Activated gamma-delta T cell (primary cell): ENCODE measurements around the gene TMEM131.
"Not testable (repeated sequence)": the region's sequence is repeated elsewhere in the genome, so short reads cannot be mapped to it uniquely, and the experiment has no call there.

Experiments
- DNase-seq: peaks from one replicate; lab custom pipeline; 2025; lab: John Stamatoyannopoulos, UW

TMEM131 gene

DNA sequence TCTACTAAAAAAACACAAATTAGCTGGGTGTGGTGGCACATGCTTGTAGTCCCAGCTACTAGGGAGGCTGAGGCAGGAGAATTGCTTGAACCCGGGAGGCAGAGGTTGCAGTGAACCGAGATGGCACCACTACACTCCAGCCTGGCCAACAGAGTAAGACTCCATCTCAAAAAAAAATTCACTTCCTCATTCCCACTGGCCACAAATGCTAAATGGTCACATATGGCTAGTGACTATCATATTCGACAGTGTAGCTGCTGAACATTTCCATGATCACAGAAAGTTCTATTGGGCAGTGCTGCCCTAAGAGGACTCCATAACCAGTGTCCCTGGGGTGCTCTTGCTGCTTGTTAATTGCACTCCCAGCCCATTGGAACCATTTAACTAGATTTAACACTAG lies 26.3 kb upstream of the TMEM131 start:
- DNase-seq: not testable (repeated sequence)

DNA sequence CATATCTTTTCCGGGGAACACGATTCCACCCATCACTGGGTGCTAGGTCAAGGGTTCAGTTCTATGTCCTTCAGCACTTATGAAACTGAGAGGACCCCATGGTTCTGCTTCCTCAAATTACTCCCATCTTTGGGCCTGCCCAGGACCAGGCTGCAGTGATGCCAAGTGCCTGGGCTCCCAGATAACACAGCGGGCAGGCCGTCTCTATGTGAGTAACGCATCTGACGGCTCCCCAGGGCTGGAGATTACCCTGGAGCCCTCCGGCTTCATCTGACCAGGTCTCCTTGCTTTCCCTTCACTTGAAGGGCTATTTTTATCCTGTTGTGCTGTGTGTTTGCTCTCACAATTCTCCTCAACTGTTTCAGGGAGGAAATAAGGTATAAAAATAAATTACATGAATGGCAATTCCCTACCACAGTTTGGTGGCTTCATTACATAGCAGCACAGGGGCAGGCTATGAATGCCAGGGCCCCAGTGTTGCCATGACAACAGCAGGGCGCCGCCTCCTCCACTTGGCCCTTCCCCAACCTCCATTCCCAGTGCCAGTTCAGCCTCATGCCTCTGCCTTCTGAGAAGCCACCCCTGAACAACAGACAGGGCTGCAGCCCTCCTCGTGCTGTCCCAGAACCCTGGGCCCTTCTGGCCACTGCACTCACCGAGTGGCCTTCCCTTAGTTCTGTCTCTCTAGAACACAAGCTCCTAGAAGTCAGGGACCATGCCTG lies 25.4 kb upstream of the TMEM131 start:
- DNase-seq: no peak

DNA sequence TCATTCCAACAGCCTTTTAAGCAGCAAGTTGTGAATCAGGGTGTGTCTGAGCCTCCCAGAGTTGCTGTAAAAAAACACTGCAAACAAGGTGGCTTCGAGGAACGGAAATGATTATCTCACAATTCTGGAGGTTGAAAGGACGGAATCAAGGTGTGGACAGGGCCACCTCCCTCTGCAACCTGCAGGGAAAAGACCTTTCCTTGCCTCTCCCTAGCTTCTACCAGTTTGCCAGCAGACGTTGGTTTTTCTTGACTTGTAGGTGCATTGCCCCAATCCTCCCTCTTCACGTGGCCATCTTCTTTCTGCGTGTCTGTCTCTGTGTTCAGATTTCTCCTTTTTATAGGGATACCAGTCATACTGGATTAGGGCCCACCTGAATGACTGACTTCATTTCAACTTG lies 24.8 kb upstream of the TMEM131 start:
- DNase-seq: no peak

DNA sequence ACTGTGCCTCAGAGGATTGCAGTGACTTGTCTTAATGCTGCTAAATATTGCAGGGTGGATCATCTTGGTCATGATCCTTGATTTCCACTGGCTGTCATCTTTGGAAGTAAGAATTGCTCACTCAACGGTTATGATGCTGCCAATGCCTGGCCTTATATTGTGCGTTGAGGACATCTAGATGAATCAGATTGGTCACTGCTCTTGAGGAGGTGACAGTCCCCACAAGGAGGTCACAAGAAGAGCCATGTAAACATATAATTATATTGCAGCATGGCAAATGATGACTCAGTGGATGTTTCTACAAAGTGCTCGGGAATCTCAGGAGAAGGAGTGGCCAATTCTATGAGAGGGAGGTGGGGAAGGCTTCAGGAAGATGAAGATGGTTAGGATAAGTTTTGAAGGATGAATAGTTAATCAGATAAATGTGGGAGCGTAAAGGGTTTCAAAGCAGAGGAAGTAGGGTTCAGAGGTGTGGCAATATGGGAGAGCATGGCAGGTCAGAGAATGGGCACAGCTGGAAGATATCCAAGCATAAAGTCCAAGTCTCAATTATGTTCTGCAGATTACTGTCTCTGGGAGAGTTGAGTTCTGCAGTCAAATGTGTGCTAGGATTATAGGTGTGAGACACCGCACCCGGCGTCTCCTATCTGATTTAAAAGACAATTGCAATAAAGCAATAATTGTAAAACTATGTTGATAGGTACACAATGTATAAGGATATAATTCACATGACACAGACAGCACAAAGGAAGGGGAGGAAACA lies 21.3 kb upstream of the TMEM131 start:
- no peak for DNase-seq

DNA sequence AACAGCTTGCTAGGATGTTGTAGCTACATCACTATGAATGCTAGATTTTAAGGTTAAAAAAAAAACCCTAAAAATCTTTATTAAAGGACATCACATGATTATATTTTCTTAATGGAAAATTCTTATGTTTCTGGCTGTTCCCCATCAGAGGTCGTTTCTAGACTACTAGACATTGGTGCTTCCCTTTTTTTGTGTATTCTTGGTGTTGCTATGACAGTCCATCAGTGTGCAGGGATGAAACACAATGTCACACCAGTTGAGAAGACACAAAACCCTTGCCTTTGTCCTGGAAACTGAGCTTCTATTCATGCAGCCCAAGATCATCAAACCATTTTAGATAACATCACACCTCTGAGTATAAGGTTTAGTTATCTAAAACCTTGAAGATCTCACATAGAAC lies 19.9 kb upstream of the TMEM131 start:
- DNase-seq: no peak

DNA sequence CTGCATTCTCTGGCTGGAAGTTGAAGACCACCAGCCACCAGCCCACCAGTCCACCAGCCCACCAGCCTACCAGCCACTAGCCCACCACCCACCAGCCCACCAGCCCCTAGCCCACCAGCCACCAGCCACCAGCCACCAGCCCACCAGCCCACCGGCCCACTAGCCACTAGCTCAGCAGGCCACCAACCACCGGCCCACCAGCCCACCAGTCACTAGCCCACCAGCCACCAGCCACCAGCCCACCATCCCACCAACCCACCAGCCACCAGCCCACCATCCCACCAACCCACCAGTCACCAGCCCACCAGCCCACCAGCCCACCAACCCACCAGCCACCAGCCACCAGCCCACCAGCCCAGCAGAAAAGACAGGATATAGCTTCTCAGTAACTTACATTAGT lies 18.6 kb upstream of the TMEM131 start:
- no peak for DNase-seq

DNA sequence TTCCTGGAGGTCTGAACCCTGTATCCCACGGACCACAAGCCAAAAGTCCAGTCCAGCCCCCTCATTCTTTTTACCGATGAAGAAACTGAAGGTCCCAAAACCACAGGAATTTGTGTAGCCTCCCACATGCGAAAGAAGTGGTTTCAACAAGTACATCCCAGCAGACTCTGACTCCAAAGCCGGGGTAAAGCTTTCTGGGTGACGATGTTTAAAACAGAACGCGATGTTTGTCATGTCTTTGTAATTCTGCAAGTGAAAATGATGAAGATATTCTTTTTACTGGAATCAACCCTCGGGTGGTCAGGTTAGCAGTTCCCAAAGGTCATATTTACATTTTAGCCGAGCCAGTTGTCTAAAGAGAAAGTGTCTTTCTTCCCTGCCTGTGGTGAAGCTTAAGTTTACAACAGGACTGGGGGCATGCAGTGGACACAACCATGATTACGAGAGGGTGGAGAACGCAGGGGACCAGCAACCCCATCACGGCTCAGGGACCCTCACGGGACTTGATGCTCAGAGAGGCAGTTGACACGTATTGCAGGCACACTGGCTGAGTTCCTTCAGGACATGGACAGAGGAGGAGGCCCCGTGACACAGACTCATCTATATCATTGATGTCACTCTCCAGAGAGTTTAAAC lies 17.8 kb upstream of the TMEM131 start:
- DNase-seq: no peak

DNA sequence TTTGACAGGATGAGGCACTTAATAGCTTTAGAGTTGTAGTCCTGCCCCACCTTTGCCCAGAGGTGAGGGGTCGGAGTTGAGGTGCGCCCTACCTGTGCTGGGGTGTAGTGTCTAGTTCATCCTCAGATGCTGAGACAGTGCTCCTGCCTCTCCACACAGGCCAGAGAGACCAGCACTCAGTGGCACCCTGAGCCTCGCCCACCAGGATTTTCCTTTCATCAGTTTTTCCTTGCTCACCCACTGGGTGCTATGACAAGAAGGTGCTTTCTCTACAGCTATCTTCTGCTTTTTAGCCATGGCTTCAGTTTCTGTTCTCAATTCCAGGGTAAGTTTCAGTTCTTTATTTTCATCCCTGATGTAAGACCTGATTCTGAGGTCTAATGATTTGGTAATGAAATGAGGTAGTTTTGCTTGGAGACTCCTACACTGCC lies 16.8 kb upstream of the TMEM131 start:
- no peak for DNase-seq

DNA sequence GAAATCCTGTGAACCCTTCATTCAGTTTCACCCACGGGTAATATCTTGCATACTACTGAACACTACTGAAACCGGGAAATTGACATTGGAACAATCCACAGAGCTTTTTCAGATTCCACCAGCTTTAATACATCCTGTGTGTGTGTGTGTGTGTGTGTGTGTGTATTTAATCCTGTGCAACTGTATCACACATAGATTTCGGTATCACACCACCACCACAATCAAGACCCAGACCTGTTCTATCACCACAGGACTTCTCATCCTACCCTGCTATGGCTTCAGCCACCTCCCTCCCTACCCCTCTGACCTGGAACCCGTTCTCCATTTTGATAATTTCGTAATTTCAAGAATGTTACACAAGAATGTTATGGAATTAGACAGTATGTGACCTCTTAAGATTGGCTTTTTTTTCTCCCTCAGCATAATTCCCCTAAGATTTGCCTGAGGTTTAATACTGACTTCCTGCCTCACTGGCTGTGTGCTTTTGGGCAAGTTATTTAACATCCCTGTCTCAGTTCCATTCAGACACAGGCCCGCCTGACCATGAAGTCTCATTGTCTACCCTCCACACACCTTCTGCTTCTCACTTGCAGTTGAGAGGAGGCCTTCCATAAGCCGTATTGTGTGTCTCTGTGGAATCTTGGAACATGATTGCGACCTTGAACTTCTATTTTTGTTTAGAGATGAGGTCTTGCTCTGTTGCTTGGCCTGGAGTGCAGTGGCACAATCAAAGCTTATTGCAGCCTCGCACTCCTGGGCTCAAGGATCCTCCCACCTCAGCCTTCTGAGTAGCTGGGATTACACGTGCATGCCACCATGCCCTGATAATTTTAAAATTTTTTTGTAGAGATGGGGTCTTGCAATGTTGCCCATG lies 14.4 kb upstream of the TMEM131 start:
- DNase-seq: no peak

DNA sequence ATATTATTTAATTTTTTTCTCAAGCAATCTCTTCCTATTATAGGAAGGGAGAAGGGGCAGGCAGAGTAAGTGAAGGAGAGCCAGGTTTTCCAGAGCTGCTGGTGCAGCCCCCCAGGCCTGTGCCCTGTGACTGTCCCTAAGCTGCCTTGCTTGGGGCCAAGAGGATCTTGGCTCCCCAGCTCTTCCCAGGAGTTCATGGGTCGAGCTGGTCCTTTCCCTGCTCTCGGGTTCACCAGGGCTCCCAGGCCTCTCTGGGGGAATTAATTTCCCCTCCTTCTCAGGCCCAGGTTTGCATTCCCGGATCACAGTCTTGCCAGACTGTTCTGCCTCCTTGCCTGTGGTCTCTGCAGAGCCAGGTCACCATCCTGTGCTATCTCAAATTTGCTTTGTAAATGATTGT lies 12.7 kb upstream of the TMEM131 start:
- no peak for DNase-seq

DNA sequence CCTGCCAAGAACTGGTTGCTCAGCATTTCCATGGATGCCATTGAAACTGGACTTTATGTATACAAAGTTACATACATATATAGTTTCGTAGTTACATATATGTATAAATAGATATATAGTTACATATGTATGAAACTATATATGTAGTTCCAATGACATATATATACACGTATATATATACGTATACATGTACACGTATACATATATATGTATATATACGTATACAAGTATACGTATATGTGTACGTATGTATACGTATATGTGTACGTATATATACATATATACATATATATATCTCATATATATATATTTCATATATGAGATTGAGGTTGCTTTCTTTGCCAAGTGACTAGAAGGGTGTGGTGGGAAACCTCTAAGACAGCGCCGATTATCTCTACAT lies 10.6 kb upstream of the TMEM131 start:
- no peak for DNase-seq

DNA sequence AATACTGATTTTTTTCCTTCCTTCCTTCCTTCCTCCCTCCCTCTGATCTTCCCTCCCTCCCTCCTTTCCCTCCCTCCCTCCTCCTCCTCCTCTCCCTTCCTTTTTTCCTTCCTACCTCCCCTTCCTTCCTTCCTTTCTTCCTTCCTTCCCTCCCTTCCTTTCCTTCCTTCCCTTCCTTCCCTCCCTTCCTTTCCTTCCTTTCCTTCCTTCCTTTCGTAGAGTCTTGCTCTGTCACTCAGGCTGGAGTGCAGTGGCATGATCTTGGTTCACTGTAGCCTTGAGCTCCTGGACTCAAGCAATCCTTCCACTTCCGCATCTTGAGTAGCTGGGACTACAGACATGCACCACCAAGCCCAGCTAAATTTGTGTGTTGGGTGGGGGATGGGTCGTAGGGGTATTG lies 8.9 kb upstream of the TMEM131 start:
- DNase-seq: no peak

DNA sequence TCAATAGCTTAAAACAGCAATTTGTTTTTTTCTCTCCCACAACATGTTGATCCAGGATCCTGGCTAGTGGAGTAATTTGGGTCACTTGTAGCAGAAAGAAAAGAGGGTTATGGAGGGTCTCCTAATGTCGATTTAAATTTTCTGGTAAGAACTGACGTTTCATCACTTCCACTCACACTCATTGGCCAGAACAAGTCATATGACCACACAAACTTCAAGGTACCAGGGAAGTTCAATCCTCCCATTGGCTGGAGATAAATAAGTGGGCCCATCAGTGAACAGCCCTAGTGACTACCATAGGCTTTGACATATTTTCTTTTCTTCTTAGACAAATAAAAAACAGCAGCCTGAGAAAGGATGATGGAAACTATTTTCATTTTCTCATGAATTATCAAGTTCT lies 8.3 kb upstream of the TMEM131 start:
- no peak for DNase-seq

DNA sequence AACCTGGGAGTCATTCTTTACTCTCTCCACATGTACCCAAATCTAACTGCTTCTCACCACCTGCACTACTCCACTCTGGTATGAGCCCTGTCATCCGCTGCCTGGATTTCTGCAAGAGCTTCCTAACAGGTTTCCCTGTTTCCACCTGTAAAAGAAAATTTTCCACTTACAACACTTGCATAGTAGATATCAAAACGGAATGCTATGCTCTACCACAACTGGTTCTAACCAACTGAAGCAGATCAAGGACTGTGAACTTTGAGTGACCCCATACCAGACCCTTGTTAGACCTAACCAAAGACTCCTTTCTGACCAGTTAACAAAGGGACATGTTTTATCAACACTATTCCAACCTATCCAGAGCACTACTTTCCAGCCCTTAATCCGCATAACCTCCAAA lies 3.8 kb upstream of the TMEM131 start:
- no peak for DNase-seq

DNA sequence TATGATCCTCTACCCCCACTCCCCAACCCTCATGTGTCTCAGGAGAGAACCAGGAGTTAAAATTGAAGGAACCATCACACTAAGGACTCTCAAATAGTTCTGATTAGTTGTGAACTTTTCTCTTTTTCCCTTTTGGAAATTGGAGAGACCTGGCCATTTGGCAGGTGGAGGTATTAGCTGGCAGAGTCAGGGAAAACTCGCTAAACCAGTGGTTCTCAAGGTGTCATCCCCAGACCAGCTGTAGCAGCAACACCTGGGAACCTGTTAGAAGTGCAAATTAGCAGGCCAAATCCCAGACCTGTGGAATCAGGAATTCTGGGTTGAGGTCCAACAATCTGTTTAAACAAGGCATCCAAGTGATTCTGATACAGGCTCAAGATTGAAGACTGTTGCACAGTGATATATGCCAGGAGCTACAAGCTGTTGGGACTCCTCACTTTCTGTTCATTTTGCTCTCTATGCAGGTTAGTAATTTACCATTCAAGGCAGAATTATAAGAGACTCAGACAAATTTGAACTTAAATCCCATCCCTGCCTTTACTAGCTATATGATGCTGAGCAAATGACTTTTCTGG lies 2.8 kb upstream of the TMEM131 start:
- DNase-seq: no peak

DNA sequence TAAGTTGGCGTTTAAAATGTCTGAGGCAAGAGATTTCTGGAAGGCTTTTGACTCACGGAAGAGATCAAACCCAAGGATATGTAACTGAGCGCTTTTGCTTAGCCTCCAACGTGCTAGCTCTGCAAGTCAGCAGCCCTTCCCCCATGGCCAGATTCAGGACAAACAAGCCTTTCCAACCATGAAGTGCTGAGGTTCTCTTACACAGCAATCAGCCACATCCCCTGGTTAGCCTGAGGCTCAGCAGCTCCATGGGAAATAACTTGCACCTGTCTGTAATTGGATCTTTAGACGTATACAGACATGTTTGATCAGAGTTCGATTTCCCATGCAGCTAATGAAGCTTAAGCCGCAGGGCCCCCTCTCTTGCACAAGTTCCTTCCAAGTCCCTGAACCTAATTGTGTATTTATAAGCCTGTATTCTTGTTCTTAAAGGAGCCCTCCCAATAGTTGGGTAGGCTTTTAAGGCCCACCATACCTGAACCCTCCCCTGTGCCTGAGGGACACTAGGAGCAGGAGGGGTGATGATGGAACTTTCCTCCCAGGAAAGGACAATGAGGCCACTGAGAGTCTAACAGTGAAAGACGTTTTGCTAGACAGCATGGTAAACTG lies 2.1 kb upstream of the TMEM131 start:
- no peak for DNase-seq

DNA sequence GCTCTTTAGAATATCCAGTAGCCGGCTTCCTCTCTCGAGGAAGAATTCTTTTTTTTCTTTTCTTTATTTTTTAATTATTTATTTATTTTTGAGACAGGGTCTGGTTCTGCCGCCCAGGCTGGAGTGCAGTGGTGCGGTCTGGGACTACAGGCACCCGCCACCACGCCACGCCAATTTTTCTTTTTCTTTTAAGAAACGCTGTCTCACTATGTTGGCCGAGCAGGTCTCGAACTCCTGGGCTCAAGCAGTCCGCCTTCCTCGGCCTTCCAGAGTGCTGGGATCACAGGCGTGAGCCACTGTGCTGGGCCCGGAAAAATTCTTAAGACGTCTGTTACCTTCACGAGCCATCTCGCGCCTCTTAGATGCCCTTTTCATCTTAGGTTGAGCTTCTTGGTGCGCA lies 931 bp upstream of the TMEM131 start:
- DNase-seq: no peak

DNA sequence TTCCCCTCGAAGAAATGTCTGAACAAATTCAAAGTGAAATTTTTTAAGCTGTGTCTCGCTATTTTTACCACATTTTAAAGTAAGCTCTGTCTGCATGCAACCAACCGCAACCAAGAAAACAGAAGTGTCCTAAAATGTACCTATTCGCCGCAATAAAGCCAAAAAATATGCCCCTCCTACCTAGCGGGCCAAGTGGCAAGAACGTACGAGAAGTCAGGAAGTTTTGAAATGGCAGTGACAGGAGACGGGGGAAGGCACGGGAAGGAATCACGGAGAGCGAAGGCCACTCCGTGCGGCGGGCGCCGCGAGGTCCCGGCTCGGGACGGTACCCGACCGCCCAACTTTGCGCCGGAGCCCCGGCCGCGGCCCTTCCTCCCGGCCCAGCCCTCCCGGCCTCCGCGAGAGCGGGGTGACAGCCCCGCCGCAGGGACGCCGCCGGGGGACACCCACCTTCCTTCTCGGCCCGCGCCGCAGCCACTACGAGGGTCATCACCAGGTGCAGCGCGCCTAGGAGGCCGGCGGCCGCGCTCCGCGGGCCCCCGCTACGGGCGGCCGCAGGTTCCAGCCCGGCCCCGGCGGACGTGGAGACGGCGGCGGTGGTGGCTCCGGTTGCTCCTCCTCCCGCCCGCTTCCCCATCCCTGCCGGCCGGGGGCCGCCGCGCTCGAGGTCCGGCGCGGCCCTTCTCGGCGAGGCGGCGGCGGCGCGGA lies 568 bp downstream of the TMEM131 start:
- peak; percentile 41 for DNase-seq

DNA sequence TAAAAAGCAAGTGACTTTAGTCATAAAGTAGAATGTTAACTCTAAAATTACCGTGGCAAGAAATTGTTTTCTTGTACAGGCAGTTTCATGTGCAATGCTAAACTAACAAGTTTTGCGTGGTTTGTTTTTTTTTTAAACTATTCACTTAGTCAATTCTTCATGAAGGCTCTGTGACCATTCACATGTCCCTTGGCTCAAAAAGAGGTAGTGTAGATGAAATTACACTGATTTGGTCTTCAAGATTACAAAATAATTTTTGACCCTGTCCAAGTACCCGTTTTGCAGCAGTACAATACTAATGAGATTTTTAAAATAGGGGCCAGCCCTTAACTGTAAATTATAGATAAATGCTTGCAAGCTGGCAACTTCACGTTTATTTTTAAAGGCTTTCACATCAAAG lies 1.3 kb downstream of the TMEM131 start:
- DNase-seq: no peak

DNA sequence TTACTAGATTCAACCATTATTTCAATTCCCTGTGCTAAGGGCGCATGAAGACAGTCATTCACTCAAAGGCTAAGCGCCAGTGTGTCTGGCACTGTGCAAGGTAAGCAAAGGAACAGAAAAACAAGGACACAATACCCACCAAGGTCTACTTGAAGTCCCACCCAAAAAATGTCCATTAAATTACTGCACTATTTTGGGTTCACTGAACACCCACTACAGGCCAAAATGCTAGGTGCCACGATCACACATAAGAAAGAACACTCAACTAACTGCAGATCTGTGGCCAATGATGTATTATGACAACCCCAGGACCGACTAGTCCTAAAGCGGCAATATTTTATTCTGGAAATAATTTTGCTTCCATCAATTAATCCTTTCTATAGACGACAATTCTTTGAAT lies 1.8 kb downstream of the TMEM131 start:
- DNase-seq: no peak
